ENCODE data around the gene FKBP10.

FKBP10 gene

GRCh38 chr17:41784207-41784744 lies 28.5 kb upstream of the FKBP10 start:
- no peak for DNase-seq

GRCh38 chr17:41785091-41785858 lies 27.5 kb upstream of the FKBP10 start:
- DNase-seq = no peak

GRCh38 chr17:41785859-41786226 lies 27.0 kb upstream of the FKBP10 start:
- no peak for DNase-seq

GRCh38 chr17:41786227-41787020 lies 26.4 kb upstream of the FKBP10 start, which contains the start of gene JUP:
Gene JUP, minus strand, starts transcription at chr17:41786711. Its CDS starts 14,857 bp downstream, at chr17:41771854.
- DNase-seq = peak; percentile 97

GRCh38 chr17:41787021-41787418 lies 25.8 kb upstream of the FKBP10 start:
- no peak for DNase-seq

- DNase-seq = peak; percentile 17
These were observed 19.7 kb upstream of the FKBP10 start for GRCh38 chr17:41792845-41793783.

- DNase-seq = no peak
These were observed 18.8 kb upstream of the FKBP10 start for GRCh38 chr17:41793784-41794539.

- no peak for DNase-seq
These were observed 18.2 kb upstream of the FKBP10 start for GRCh38 chr17:41794540-41794975.

- no peak for DNase-seq
These were observed 16.5 kb upstream of the FKBP10 start for GRCh38 chr17:41796121-41796895.

GRCh38 chr17:41797377-41797776 lies 15.4 kb upstream of the FKBP10 start:
- DNase-seq = no peak

GRCh38 chr17:41799366-41799765 lies 13.4 kb upstream of the FKBP10 start:
- DNase-seq = no peak

GRCh38 chr17:41800601-41801373 lies 12.0 kb upstream of the FKBP10 start:
- no peak for DNase-seq

GRCh38 chr17:41801374-41802271 lies 11.2 kb upstream of the FKBP10 start:
- peak; percentile 82 for DNase-seq

GRCh38 chr17:41803049-41804020 lies 9.5 kb upstream of the FKBP10 start:
- no peak for DNase-seq

- no peak for DNase-seq
These were observed 5.9 kb upstream of the FKBP10 start for GRCh38 chr17:41806685-41807445.

GRCh38 chr17:41810659-41811548 lies 1.9 kb upstream of the FKBP10 start:
- DNase-seq = no peak
